Naive B cell (primary cell): ENCODE data around the gene TADA3. TPM values are rescaled to one million over a fixed set of nuclear protein-coding genes. Genes with fewer than 3 reads are reported as not detected.

Experiments used
- ATAC-seq, 2 donors: fragments of 150-1000 bp; cut with Tn5 transposase; 2 replicates each; pipeline ENCODE4 v1.10.0; 2021; ENCODE audit warnings: low read depth in 2 of 2, mild to moderate bottlenecking in 2 of 2, moderate library complexity in 2 of 2
- DNase-seq: peaks from one replicate; pipeline ENCODE4 v3.0.0; 2022
- H3K27ac Mint-ChIP-seq, 6 donors: one replicate each; pipeline ENCODE4 v1.8.0; 2020 to 2022; ENCODE audit warnings: mild to moderate bottlenecking in 6 of 6, mixed read lengths in 6 of 6, moderate library complexity in 5 of 6, inconsistent platforms in 2 of 6
- H3K27me3 Mint-ChIP-seq, 3 donors: one replicate each; pipeline ENCODE4 v1.8.0; 2021 to 2022; ENCODE audit warnings: mixed read lengths in 3 of 3, mild to moderate bottlenecking in 1 of 3
- H3K36me3 Mint-ChIP-seq, 2 donors: one replicate each; pipeline ENCODE4 v1.8.0; 2020 to 2022; ENCODE audit warnings: mixed read lengths in 2 of 2, inconsistent platforms in 1 of 2, mild to moderate bottlenecking in 1 of 2
- H3K4me1 Mint-ChIP-seq, 3 donors: one replicate each; pipeline ENCODE4 v1.8.0; 2020 to 2022; ENCODE audit warnings: mixed read lengths in 3 of 3, inconsistent platforms in 1 of 3, mild to moderate bottlenecking in 1 of 3, moderate library complexity in 1 of 3
- H3K4me3 Mint-ChIP-seq, 8 donors: one replicate each; pipeline ENCODE4 v1.8.0; 2020 to 2022; ENCODE audit warnings: mild to moderate bottlenecking in 8 of 8, mixed read lengths in 8 of 8, moderate library complexity in 8 of 8, inconsistent platforms in 2 of 8
- H3K9me3 Mint-ChIP-seq, 7 donors: one replicate each; pipeline ENCODE4 v1.8.0; 2020 to 2022; ENCODE audit warnings: mixed read lengths in 7 of 7, mild to moderate bottlenecking in 5 of 7, inconsistent platforms in 2 of 7, moderate library complexity in 1 of 7
- polyA plus RNA-seq, 6 donors: library from polyadenylated mRNA; unstranded; fragments of 300-500 nt; fragmentation: Illumina TruSeq; gene quantifications; one replicate each; pipeline ENCODE4 v1.2.3, GENCODE V29; 2021; ENCODE audit warnings: low read depth in 6 of 6

TADA3 gene
- polyA plus RNA-seq, 6 donors from 2014 or later, result 39.7 to 67.1 (median 45.6) TPM

GRCh38 chr3:9806137-9806536 is 13.9 kb upstream of the TADA3 start:
- H3K4me1 Mint-ChIP-seq, result peaks cover 37 to 41% (median 39%) of the 10 kb centered on the region in 3 donors
- peaks cover 8 to 25% of the 10 kb centered on the region in 2 donors for H3K36me3 Mint-ChIP-seq
- no peak for ATAC-seq

GRCh38 chr3:9804996-9805395 is 12.7 kb upstream of the TADA3 start:
- Mint-ChIP-seq H3K4me3 (no peak overlapping the region), H3K36me3 (peaks cover 8 to 25% of the 10 kb centered on the region in 2 donors), H3K9me3 (no peaks in the 10 kb centered on the region), H3K27me3 (no peaks in the 10 kb centered on the region), H3K4me1 (peaks cover 28 to 31% (median 30%) of the 10 kb centered on the region in 3 donors), H3K27ac (peak overlapping the region in 1 of 6 donors; percentile 22)
- ATAC-seq (no peak), DNase-seq (no peak)

More at GRCh38 chr3:9806137-9806536, 13.9 kb upstream of the TADA3 start:
- Mint-ChIP-seq H3K27ac (peak overlapping the region in 1 of 6 donors; percentile 85), H3K27me3 (no peaks in the 10 kb centered on the region), H3K4me3 (no peak overlapping the region), H3K9me3 (no peaks in the 10 kb centered on the region)
- DNase-seq, result no peak

- no peaks in the 10 kb centered on the region for H3K27me3 Mint-ChIP-seq
- no peak for ATAC-seq
- peaks cover 8 to 25% of the 10 kb centered on the region in 2 donors for H3K36me3 Mint-ChIP-seq
- DNase-seq, result no peak
- H3K9me3 Mint-ChIP-seq, result no peaks in the 10 kb centered on the region
- peaks cover 17 to 20% (median 19%) of the 10 kb centered on the region in 3 donors for H3K4me1 Mint-ChIP-seq
- no peak overlapping the region for H3K4me3 Mint-ChIP-seq
- H3K27ac Mint-ChIP-seq, result peak overlapping the region in 4 of 6 donors; percentile 64 to 86 (median 72)
Measured at GRCh38 chr3:9803494-9803893, 11.2 kb upstream of the TADA3 start.

GRCh38 chr3:9800529-9800928 is 8.3 kb upstream of the TADA3 start:
- DNase-seq, result no peak
- Mint-ChIP-seq H3K4me1 (peaks cover 19 to 39% (median 23%) of the 10 kb centered on the region in 3 donors), H3K4me3 (no peak overlapping the region), H3K36me3 (peaks cover 14 to 18% of the 10 kb centered on the region in 2 donors), H3K27ac (peak overlapping the region in 1 of 6 donors; percentile 70), H3K27me3 (no peaks in the 10 kb centered on the region), H3K9me3 (no peaks in the 10 kb centered on the region)
- no peak for ATAC-seq

- peak overlapping the region; percentile 12 to 99 (median 66) for H3K27ac Mint-ChIP-seq
- ATAC-seq, result no peak
Measured at GRCh38 chr3:9797196-9797945, 5.1 kb upstream of the TADA3 start.

GRCh38 chr3:9795207-9795606 is 2.9 kb upstream of the TADA3 start:
- Mint-ChIP-seq H3K4me3 (peak overlapping the region; percentile 77 to 100 (median 95)), H3K9me3 (no peaks in the 10 kb centered on the region), H3K4me1 (peaks cover 51 to 71% (median 53%) of the 10 kb centered on the region in 3 donors), H3K27me3 (no peaks in the 10 kb centered on the region), H3K36me3 (peaks cover 12 to 13% of the 10 kb centered on the region in 2 donors), H3K27ac (peak overlapping the region; percentile 86 to 99 (median 90))
- DNase-seq (peak; percentile 75), ATAC-seq (peak; percentile 63 to 65)

More at GRCh38 chr3:9797196-9797945, 5.1 kb upstream of the TADA3 start:
- peak overlapping the region in 2 of 8 donors; percentile 6 to 43 for H3K4me3 Mint-ChIP-seq
- H3K9me3 Mint-ChIP-seq, result no peaks in the 10 kb centered on the region
- no peak for DNase-seq
- peaks cover 7 to 10% of the 10 kb centered on the region in 2 donors for H3K36me3 Mint-ChIP-seq
- peaks cover 35 to 54% (median 37%) of the 10 kb centered on the region in 3 donors for H3K4me1 Mint-ChIP-seq
- H3K27me3 Mint-ChIP-seq, result no peaks in the 10 kb centered on the region

GRCh38 chr3:9794400-9794799 is 2.1 kb upstream of the TADA3 start:
- peaks cover 55 to 73% (median 57%) of the 10 kb centered on the region in 3 donors for H3K4me1 Mint-ChIP-seq
- peak overlapping the region in 5 of 6 donors; percentile 86 to 99 (median 93) for H3K27ac Mint-ChIP-seq
- ATAC-seq, result no peak
- no peaks in the 10 kb centered on the region for H3K9me3 Mint-ChIP-seq
- DNase-seq, result no peak
- H3K27me3 Mint-ChIP-seq, result no peaks in the 10 kb centered on the region
- peaks cover 18 to 21% of the 10 kb centered on the region in 2 donors for H3K36me3 Mint-ChIP-seq
- H3K4me3 Mint-ChIP-seq, result peak overlapping the region; percentile 94 to 100 (median 97)

GRCh38 chr3:9793161-9793781 is 998 bp upstream of the TADA3 start:
- Mint-ChIP-seq H3K36me3 (peaks cover 24 to 25% of the 10 kb centered on the region in 2 donors), H3K27ac (peak overlapping the region; percentile 97 to 100 (median 100)), H3K27me3 (no peaks in the 10 kb centered on the region), H3K9me3 (no peaks in the 10 kb centered on the region), H3K4me1 (peaks cover 59 to 74% (median 62%) of the 10 kb centered on the region in 3 donors), H3K4me3 (peak overlapping the region; percentile 94 to 100 (median 97))
- DNase-seq (no peak), ATAC-seq (no peak)

- Mint-ChIP-seq H3K4me1 (peaks cover 59 to 67% (median 65%) of the 10 kb centered on the region in 3 donors), H3K4me3 (peak overlapping the region; percentile 94 to 100 (median 97)), H3K36me3 (peaks cover 27 to 33% of the 10 kb centered on the region in 2 donors), H3K27me3 (no peaks in the 10 kb centered on the region), H3K9me3 (no peaks in the 10 kb centered on the region), H3K27ac (peak overlapping the region; percentile 90 to 100 (median 99))
- no peak for ATAC-seq
- no peak for DNase-seq
Measured at GRCh38 chr3:9791790-9792404, 376 bp downstream of the TADA3 start.

- Mint-ChIP-seq H3K27ac (peak overlapping the region in 1 of 6 donors; percentile 10), H3K27me3 (no peaks in the 10 kb centered on the region), H3K4me3 (peak overlapping the region; percentile 42 to 100 (median 95)), H3K4me1 (peaks cover 56 to 65% (median 59%) of the 10 kb centered on the region in 3 donors), H3K9me3 (no peaks in the 10 kb centered on the region), H3K36me3 (peaks cover 35 to 41% of the 10 kb centered on the region in 2 donors)
- DNase-seq (no peak), ATAC-seq (no peak)
Measured at GRCh38 chr3:9791127-9791526, 1.1 kb downstream of the TADA3 start.

GRCh38 chr3:9787714-9788113 is 4.6 kb downstream of the TADA3 start:
- ATAC-seq (no peak), DNase-seq (no peak)
- Mint-ChIP-seq H3K9me3 (no peaks in the 10 kb centered on the region), H3K27ac (peak overlapping the region in 3 of 6 donors; percentile 22 to 55 (median 32)), H3K4me1 (peaks cover 34 to 41% (median 35%) of the 10 kb centered on the region in 3 donors), H3K27me3 (no peaks in the 10 kb centered on the region), H3K4me3 (peak overlapping the region in 1 of 8 donors; percentile 2), H3K36me3 (peaks cover 38 to 41% of the 10 kb centered on the region in 2 donors)

GRCh38 chr3:9786825-9787669 is 5.2 kb downstream of the TADA3 start:
- Mint-ChIP-seq H3K36me3 (peaks cover 38 to 41% of the 10 kb centered on the region in 2 donors), H3K27me3 (no peaks in the 10 kb centered on the region), H3K4me1 (peaks cover 38 to 47% (median 41%) of the 10 kb centered on the region in 3 donors), H3K27ac (peak overlapping the region in 2 of 6 donors; percentile 32 to 49), H3K4me3 (peak overlapping the region in 1 of 8 donors; percentile 2), H3K9me3 (no peaks in the 10 kb centered on the region)
- ATAC-seq (no peak), DNase-seq (no peak)
